Testis (tissue), 3 donors: ENCODE results near the gene TRAT1. TPM values are rescaled to one million over a fixed set of nuclear protein-coding genes. Genes with fewer than 3 reads are reported as not detected.
A peak's percentile ranks its signal among the peaks of the same experiment; 100 is the strongest.

Source experiments
- DNase-seq: peaks from one replicate; pipeline ENCODE4 v3.0.0-alpha.2; 2019
- H3K27ac ChIP-seq, 2 donors: fragments of 200-600 bp; sonication (generic); one replicate each; pipeline ENCODE4 v1.5.1; 2019
- H3K27me3 ChIP-seq: fragments of 200-600 bp; sonication (generic); one replicate; pipeline ENCODE4 v1.5.1; 2019
- H3K36me3 ChIP-seq: fragments of 200-600 bp; sonication (generic); one replicate; pipeline ENCODE4 v1.5.1; 2017; ENCODE audit warnings: low read depth; ENCODE audit errors: missing control alignments
- H3K4me1 ChIP-seq: fragments of 200-600 bp; sonication (generic); one replicate; pipeline ENCODE4 v1.5.1; 2019
- H3K4me3 ChIP-seq, 2 donors: fragments of 200-600 bp; sonication (generic); one replicate each; pipeline ENCODE4 v1.5.1; 2017 to 2019
- H3K9me3 ChIP-seq: fragments of 200-600 bp; sonication (generic); one replicate; pipeline ENCODE4 v1.5.1; 2017
- POLR2A ChIP-seq: fragments of 450-650 bp; IDR thresholded peaks from one replicate; pipeline ENCODE4 v1.6.1; 2017; ENCODE audit warnings: antibody characterized with exemption, mild to moderate bottlenecking, moderate library complexity
- WGBS, 2 donors: methylation state at CpG; one replicate each; pipeline ENCODE4 v1.1.5; 2018; 5-methylcytosine and 5-hydroxymethylcytosine counted together
- intact Hi-C: fragments of 100-400 bp; cut with DNase I; formaldehyde crosslinking; loops from one replicate; pipeline ENCODE4 v1.15.1; 2023; ENCODE audit warnings: low total_unique reads
- polyA plus RNA-seq: library from polyadenylated mRNA; stranded (reverse); fragments of 350-450 nt; fragmentation: Illumina TruSeq; extraction: RNeasy Lipid Tissue Mini Kit (QIAGEN cat#74804); gene quantifications from one replicate; pipeline ENCODE4 v1.2.3, GENCODE V29; 2014; ENCODE audit warnings: low read depth, low replicate concordance; ENCODE audit not compliant: insufficient read depth
- total RNA-seq, 2 donors: library from RNA; depleted of rRNA; stranded (reverse); fragments of >200 nt; gene quantifications; one replicate each; pipeline ENCODE4 v1.2.3, GENCODE V29; 2016
- TF ChIP-seq, protein P1 (sequence below), 3 experiments: fragments of 450-650 bp in 2 of 3; fragments of 200-600 bp in 1 of 3; sonication (generic) in 1 of 3; IDR thresholded peaks; one replicate each; pipeline ENCODE4 v1.5.1; 2016 to 2019; ENCODE audit warnings: antibody characterized with exemption in 3 of 3, mild to moderate bottlenecking in 2 of 3, moderate library complexity in 1 of 3

Gene TRAT1
- total and polyA plus RNA-seq, 3 donors from 2014 or later = 0.25 to 0.84 TPM; not detected in 1

DNA sequence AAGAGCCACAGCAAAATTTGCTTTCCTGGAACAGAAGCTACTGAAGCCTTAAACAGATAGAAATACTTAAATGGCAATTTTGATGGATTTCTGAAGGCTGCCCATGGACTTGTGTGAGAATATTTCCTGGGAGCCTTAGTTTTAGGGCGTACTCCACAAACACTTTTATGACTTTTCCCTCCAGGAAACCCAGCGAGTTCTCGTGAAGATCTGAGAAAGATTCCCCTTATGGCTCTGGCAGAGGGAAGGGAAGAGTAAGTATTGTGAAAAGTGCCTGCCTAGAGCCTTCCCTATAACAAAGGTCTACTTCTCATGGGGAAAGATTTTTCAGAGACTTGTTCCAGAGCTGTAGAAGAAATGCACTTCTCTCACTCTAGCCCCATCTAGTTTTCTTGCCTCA is 31.1 kb upstream of the TRAT1 start:
- H3K4me3 ChIP-seq = no peak overlapping the region
- no peaks in the 10 kb centered on the region for H3K36me3 ChIP-seq
- H3K9me3 ChIP-seq = no peaks in the 10 kb centered on the region
- intact Hi-C loops = no loop called here
- no peak for TF ChIP-seq POLR2A
- TF ChIP-seq, protein P1, sequence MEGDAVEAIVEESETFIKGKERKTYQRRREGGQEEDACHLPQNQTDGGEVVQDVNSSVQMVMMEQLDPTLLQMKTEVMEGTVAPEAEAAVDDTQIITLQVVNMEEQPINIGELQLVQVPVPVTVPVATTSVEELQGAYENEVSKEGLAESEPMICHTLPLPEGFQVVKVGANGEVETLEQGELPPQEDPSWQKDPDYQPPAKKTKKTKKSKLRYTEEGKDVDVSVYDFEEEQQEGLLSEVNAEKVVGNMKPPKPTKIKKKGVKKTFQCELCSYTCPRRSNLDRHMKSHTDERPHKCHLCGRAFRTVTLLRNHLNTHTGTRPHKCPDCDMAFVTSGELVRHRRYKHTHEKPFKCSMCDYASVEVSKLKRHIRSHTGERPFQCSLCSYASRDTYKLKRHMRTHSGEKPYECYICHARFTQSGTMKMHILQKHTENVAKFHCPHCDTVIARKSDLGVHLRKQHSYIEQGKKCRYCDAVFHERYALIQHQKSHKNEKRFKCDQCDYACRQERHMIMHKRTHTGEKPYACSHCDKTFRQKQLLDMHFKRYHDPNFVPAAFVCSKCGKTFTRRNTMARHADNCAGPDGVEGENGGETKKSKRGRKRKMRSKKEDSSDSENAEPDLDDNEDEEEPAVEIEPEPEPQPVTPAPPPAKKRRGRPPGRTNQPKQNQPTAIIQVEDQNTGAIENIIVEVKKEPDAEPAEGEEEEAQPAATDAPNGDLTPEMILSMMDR (IDR thresholded peaks at IDR 0.05) = no peak
- no peak for DNase-seq
- H3K4me1 ChIP-seq = no peaks in the 10 kb centered on the region
- no peaks in the 10 kb centered on the region for H3K27me3 ChIP-seq
- H3K27ac ChIP-seq = no peak overlapping the region
- 30 to 31% methylated on average over 3 of the region's 3 CpGs for WGBS, 2 donors

DNA sequence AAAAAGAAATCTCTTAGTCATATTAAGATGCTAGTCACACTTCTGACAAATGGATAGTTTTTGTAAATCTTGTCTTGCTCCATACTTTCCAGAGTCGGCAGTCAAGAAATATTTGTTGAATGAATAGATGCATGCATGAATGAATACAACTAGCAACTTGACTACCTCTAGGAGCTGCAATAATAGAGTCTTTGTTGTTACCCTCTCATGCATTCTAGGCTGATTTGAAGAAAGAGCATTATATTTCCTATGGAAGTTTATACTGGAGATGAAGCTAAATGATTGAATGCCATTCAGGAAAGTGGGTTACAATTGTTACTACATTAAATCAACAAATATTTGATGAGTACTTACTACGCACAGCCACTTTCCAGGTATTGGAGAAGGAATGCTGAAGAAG is 18.1 kb upstream of the TRAT1 start:
- no peak for TF ChIP-seq POLR2A
- TF ChIP-seq, protein P1 (IDR thresholded peaks at IDR 0.05) = no peak
- WGBS, 2 donors = 86 to 91% methylated on average over 2 of the region's 2 CpGs
- H3K36me3 ChIP-seq = no peaks in the 10 kb centered on the region
- H3K27me3 ChIP-seq = no peaks in the 10 kb centered on the region
- no peak overlapping the region for H3K27ac ChIP-seq
- H3K9me3 ChIP-seq = no peaks in the 10 kb centered on the region
- H3K4me1 ChIP-seq = no peaks in the 10 kb centered on the region
- intact Hi-C loops = no loop called here
- no peak overlapping the region for H3K4me3 ChIP-seq
- no peak for DNase-seq

DNA sequence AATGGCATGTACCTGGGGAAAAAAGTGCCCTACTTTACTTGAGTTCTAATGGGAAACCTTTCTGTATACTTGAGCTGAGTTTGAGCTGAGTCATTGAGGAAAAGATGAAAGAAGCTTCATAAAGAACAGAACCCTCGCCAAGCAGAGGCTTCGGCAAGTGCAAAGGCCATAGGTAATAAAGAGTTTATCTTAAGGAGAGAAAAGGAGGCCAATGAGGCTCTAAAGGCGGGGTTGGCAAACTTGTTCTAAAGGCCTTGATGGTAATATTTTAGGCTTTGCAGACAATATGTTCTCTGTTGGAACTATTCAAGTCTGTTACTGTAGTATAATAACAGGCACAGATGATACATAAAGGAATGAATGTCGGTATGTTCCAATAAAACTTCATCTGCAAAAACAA is 17.6 kb upstream of the TRAT1 start:
- WGBS, 2 donors = 87 to 89% methylated on average over 4 of the region's 4 CpGs
- TF ChIP-seq POLR2A = no peak
- TF ChIP-seq, protein P1 (IDR thresholded peaks at IDR 0.05) = no peak
- no peaks in the 10 kb centered on the region for H3K9me3 ChIP-seq
- no peak for DNase-seq
- H3K4me3 ChIP-seq = no peak overlapping the region
- H3K27me3 ChIP-seq = no peaks in the 10 kb centered on the region
- no peaks in the 10 kb centered on the region for H3K36me3 ChIP-seq
- no peak overlapping the region for H3K27ac ChIP-seq
- intact Hi-C loops = no loop called here
- H3K4me1 ChIP-seq = no peaks in the 10 kb centered on the region

DNA sequence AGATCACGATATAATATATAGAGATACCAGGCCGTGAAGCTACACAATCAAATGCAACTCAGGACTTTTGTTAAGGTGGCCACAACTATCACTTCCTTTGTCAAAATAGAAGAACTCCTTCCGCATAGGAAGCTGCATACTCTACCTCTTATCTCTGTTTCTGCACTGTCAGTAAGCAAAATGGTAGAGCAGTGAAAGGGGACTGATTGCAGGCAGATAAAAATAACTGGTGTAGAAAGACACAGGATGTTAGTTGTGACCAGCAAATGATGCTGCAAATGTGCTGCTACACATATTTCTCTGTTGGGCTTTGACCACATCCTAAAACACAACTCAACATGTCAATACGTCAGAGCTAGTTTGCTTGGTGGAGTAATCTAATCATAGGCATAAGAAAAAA is 16.3 kb upstream of the TRAT1 start:
- Histone ChIP-seq H3K9me3 (no peaks in the 10 kb centered on the region), H3K27ac (no peak overlapping the region), H3K36me3 (no peaks in the 10 kb centered on the region), H3K27me3 (no peaks in the 10 kb centered on the region), H3K4me3 (no peak overlapping the region), H3K4me1 (no peaks in the 10 kb centered on the region)
- WGBS, 2 donors = 66 to 71% methylated on average over 4 of the region's 4 CpGs
- no peak for DNase-seq
- intact Hi-C loops = no loop called here
- TF ChIP-seq, protein P1 (IDR thresholded peaks at IDR 0.05) = no peak
- TF ChIP-seq POLR2A = no peak

DNA sequence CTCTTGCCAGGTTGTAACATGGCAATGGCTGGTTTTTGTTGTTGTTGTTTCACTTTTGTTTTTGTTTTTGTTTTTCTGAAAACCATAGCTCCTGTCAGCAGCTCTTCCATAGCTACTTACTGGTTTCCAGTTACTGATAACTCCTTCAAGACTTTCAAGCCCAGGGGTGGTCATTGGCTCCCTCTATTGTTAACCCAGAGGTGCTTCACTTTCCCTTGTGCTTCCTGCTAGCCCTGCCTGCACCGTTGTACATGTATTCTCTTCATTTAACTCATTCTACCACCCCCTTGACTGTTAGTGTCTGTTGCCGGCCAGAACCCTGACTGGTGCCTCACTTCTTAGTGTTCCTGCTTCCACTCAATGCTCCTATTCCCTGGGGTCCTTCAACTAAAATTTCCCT is 4.2 kb upstream of the TRAT1 start:
- no peak overlapping the region for H3K27ac ChIP-seq
- H3K4me3 ChIP-seq = no peak overlapping the region
- peak; percentile 15 for DNase-seq
- intact Hi-C loops = no loop called here
- no peaks in the 10 kb centered on the region for H3K36me3 ChIP-seq
- H3K4me1 ChIP-seq = no peaks in the 10 kb centered on the region
- H3K27me3 ChIP-seq = no peaks in the 10 kb centered on the region
- no peaks in the 10 kb centered on the region for H3K9me3 ChIP-seq
- no peak for TF ChIP-seq POLR2A
- TF ChIP-seq, protein P1 (IDR thresholded peaks at IDR 0.05) = no peak
- WGBS, 2 donors = 42 to 53% methylated on average over 2 of the region's 2 CpGs
